HepG2 (cell line): ENCODE data around the gene SNX30. TPM values are rescaled to one million over a fixed set of nuclear protein-coding genes. Genes with fewer than 3 reads are reported as not detected.

ENCODE experiments used
- CCAR2 ChIP-seq: fragments of 200-400 bp; formaldehyde crosslinking; optimal IDR thresholded peaks from 2 replicates; pipeline ENCODE3; 2018; ENCODE audit warnings: low read depth, mild to moderate bottlenecking, low read length, moderate library complexity
- ELF3 ChIP-seq: IDR thresholded peaks from 2 replicates; pipeline ENCODE4 v1.6.1; 2016; ENCODE audit warnings: missing genetic modification reagents, missing compliant biosample characterization
- ETS1 ChIP-seq: sonication (generic); formaldehyde crosslinking; IDR thresholded peaks from 2 replicates; pipeline ENCODE4 v1.4.0; 2020; ENCODE audit warnings: missing genetic modification reagents
- GATA4 ChIP-seq: sonication (generic); IDR thresholded peaks from 2 replicates; pipeline ENCODE4 v1.6.1; 2016; ENCODE audit warnings: antibody characterized with exemption, low read depth, borderline replicate concordance
- HIVEP1 ChIP-seq: sonication (generic); formaldehyde crosslinking; IDR thresholded peaks from 2 replicates; pipeline ENCODE4 v1.4.0; 2020; ENCODE audit warnings: mild to moderate bottlenecking, missing genetic modification reagents
- HNRNPLL ChIP-seq: fragments of 200-400 bp; formaldehyde crosslinking; IDR thresholded peaks from 2 replicates; pipeline ENCODE4 v1.6.1; 2017; ENCODE audit warnings: mild to moderate bottlenecking, low read depth, low read length; ENCODE audit not compliant: poor library complexity, severe bottlenecking
- SMARCE1 ChIP-seq: fragments of 450-650 bp; IDR thresholded peaks from 2 replicates; pipeline ENCODE4 v1.6.1; 2017; ENCODE audit warnings: borderline replicate concordance
- SNAI1 ChIP-seq: sonication (generic); formaldehyde crosslinking; IDR thresholded peaks from 2 replicates; pipeline ENCODE4 v1.5.0; 2020; ENCODE audit warnings: mild to moderate bottlenecking, missing genetic modification reagents, borderline replicate concordance
- TCF7L2 ChIP-seq: IDR thresholded peaks from 2 replicates; pipeline ENCODE4 v1.6.1; 2011; ENCODE audit warnings: mild to moderate bottlenecking, low read depth, low read length, moderate library complexity
- TFDP1 ChIP-seq: IDR thresholded peaks from 2 replicates; pipeline ENCODE4 v1.6.1; 2016; ENCODE audit warnings: missing compliant biosample characterization, missing genetic modification reagents, borderline replicate concordance
- THAP11 ChIP-seq: IDR thresholded peaks from 2 replicates; pipeline ENCODE4 v1.6.1; 2016; ENCODE audit warnings: missing biosample characterization, missing genetic modification reagents
- TIGD3 ChIP-seq: sonication (generic); formaldehyde crosslinking; IDR thresholded peaks from 2 replicates; pipeline ENCODE4 v1.5.1; 2020; ENCODE audit warnings: mild to moderate bottlenecking, missing genetic modification reagents, borderline replicate concordance
- ZEB1 ChIP-seq: IDR thresholded peaks from 2 replicates; pipeline ENCODE4 v1.6.1; 2012; ENCODE audit warnings: mild to moderate bottlenecking, low read depth, inconsistent platforms; ENCODE audit not compliant: insufficient replicate concordance
- ZFP36L1 ChIP-seq: sonication (generic); formaldehyde crosslinking; IDR thresholded peaks from 2 replicates; pipeline ENCODE4 v1.8.0; 2022; ENCODE audit warnings: mild to moderate bottlenecking, missing genetic modification reagents, moderate library complexity
- ZKSCAN8 ChIP-seq: IDR thresholded peaks from 2 replicates; pipeline ENCODE4 v1.6.1; 2016; ENCODE audit warnings: borderline replicate concordance, missing genetic modification reagents, missing compliant biosample characterization
- ZNF101 ChIP-seq: sonication (generic); formaldehyde crosslinking; IDR thresholded peaks from 2 replicates; pipeline ENCODE4 v1.4.0; 2020; ENCODE audit warnings: mild to moderate bottlenecking, low read depth, missing genetic modification reagents, borderline replicate concordance
- ZNF367 ChIP-seq: sonication (generic); formaldehyde crosslinking; IDR thresholded peaks from 2 replicates; pipeline ENCODE4 v1.4.0; 2020; ENCODE audit warnings: missing genetic modification reagents, borderline replicate concordance
- ZNF382 ChIP-seq: sonication (generic); formaldehyde crosslinking; IDR thresholded peaks from 2 replicates; pipeline ENCODE4 v1.5.0; 2020; ENCODE audit warnings: missing genetic modification reagents, mild to moderate bottlenecking, borderline replicate concordance
- ZNF562 ChIP-seq: sonication (generic); formaldehyde crosslinking; IDR thresholded peaks from 2 replicates; pipeline ENCODE4 v1.8.0; 2022; ENCODE audit warnings: missing genetic modification reagents, borderline replicate concordance
- ZNF644 ChIP-seq: IDR thresholded peaks from 2 replicates; pipeline ENCODE4 v1.6.1; 2016; ENCODE audit warnings: low read depth
- ZNF710 ChIP-seq: sonication (generic); formaldehyde crosslinking; IDR thresholded peaks from 2 replicates; pipeline ENCODE4 v1.5.0; 2020; ENCODE audit warnings: mild to moderate bottlenecking, missing genetic modification reagents, borderline replicate concordance
- ZNF747 ChIP-seq: sonication (generic); formaldehyde crosslinking; IDR thresholded peaks from 2 replicates; pipeline ENCODE4 v1.8.1; 2023; ENCODE audit warnings: missing genetic modification reagents, mild to moderate bottlenecking, borderline replicate concordance
- ZNF768 ChIP-seq: sonication (generic); formaldehyde crosslinking; IDR thresholded peaks from 2 replicates; pipeline ENCODE4 v1.4.0; 2020; ENCODE audit warnings: missing genetic modification reagents
- ZNF772 ChIP-seq: sonication (generic); formaldehyde crosslinking; IDR thresholded peaks from 2 replicates; pipeline ENCODE4 v1.5.0; 2020; ENCODE audit warnings: mild to moderate bottlenecking, missing genetic modification reagents
- ZZZ3 ChIP-seq: sonication (generic); formaldehyde crosslinking; IDR thresholded peaks from 2 replicates; pipeline ENCODE4 v1.4.0; 2020; ENCODE audit warnings: missing genetic modification reagents, mild to moderate bottlenecking, borderline replicate concordance
- polyA plus RNA-seq, 8 experiments: library from polyadenylated mRNA; depleted of rRNA in 3 of 8; stranded (reverse) in 7 of 8; unstranded in 1 of 8; fragments of >200 nt; fragmentation: Illumina TruSeq in 4 of 8; extraction: Trizol in 4 of 8; gene quantifications; 2 replicates each; pipeline versions ENCODE4 v1.2.1 to v1.2.3, GENCODE V29; 2011 to 2016; ENCODE audit warnings: low read depth in 4 of 8, missing spikeins in 1 of 8, mixed read lengths in 1 of 8; ENCODE audit not compliant: insufficient read depth in 1 of 8
- total RNA-seq, 5 experiments: library from RNA; depleted of rRNA; stranded (reverse); fragments of >200 nt; fragmentation: Illumina TruSeq; extraction: Trizol; gene quantifications; 2 replicates each; pipeline ENCODE4 v1.2.3, GENCODE V29; 2016; ENCODE audit warnings: low read depth in 1 of 5

The SNX30 gene
- total and polyA plus RNA-seq, 2 of the 13 experiments (the other 11 are each of a cell fraction or from before 2014, with no cell fraction given), result 4.4 to 12.4 TPM

DNA sequence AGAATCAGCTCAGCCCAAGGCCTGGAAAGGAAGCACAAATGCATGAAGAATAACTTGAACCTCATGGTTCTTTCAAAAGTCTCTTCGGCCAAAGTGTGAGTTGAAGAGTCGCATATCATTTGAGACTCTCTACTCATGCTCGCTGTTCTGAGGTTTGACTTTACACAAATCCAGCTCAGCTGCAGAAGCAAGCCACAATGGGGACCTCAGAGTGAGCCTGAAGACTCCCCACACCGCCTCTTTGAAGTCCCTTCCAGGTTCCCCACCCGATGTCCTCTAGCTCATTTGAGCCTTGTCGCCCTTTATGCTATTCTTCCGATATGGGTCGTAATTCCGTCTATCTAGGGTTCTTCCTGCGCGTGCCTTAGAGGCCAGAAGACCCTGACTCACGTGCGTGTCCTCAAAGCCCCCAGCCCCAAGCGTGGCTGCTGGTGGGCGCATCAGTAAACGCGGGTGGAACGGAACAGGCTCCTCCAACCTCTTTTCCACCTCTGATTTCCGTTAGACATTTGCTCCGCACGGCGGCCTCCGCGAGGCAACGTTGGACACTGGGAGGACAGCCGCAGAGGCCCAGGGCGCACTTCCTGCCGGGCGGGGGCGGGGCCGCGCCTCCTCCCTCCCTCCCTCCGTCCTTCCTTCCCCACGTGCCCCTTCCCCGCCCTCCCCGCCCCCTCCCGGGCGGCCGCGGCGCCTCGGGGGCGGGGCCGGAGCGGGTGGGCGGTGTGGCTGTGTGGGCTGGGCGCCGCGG, at the start of gene SNX30 (continued):
- TF ChIP-seq SMARCE1, result no peak
- TF ChIP-seq TFDP1 (CRISPR knock-in tag), result peak; percentile 63; the same call in 1 of the 2 replicates
- TF ChIP-seq ZNF772 (CRISPR knock-in tag), result peak; percentile 84
- TF ChIP-seq ZFP36L1 (CRISPR knock-in tag), result no peak
- no peak for TF ChIP-seq SNAI1 (CRISPR knock-in tag)
- peak; percentile 69; the same call in 1 of the 2 replicates for TF ChIP-seq ZNF768 (CRISPR knock-in tag)
- peak; percentile 65; the same call in 1 of the 2 replicates for TF ChIP-seq ZNF710 (CRISPR knock-in tag)
- TF ChIP-seq HNRNPLL, result peak; percentile 64
- no peak for TF ChIP-seq TCF7L2
- TF ChIP-seq ZZZ3, result no peak
- TF ChIP-seq ZKSCAN8 (CRISPR knock-in tag), result no peak
- peak; percentile 79 for TF ChIP-seq THAP11 (CRISPR knock-in tag)
- no peak for TF ChIP-seq ETS1 (CRISPR knock-in tag)
- 0 out of 2 replicates have a peak, but pooled peaks have one; percentile 50 for TF ChIP-seq ZNF644 (CRISPR knock-in tag)
- TF ChIP-seq ZNF382 (CRISPR knock-in tag), result no peak
- TF ChIP-seq ZNF747 (CRISPR knock-in tag), result no peak; the same call in 1 of the 2 replicates
- TF ChIP-seq ZNF101, result no peak
- no peak for TF ChIP-seq TIGD3 (CRISPR knock-in tag)
- no peak for TF ChIP-seq ZNF367 (CRISPR knock-in tag)
- peak; percentile 90 for TF ChIP-seq ELF3
- peak; percentile 54; the same call in 1 of the 2 replicates for TF ChIP-seq GATA4
- TF ChIP-seq ZEB1, result no peak
- no peak for TF ChIP-seq CCAR2
- peak; percentile 48; the same call in 1 of the 2 replicates for TF ChIP-seq HIVEP1 (CRISPR knock-in tag)
- TF ChIP-seq ZNF562 (CRISPR knock-in tag), result no peak
